Right lobe of liver (tissue), 6 donors: ENCODE measurements around the gene ADCY5. TPM values are rescaled to one million over a fixed set of nuclear protein-coding genes. Genes with fewer than 3 reads are reported as not detected.

ENCODE experiments used
- ATAC-seq, 4 donors: fragments of 200-7000 bp; cut with Tn5 transposase; one replicate each; pipeline ENCODE4 v1.9.1; 2020; ENCODE audit warnings: mild to moderate bottlenecking in 4 of 4, moderate library complexity in 4 of 4
- DNase-seq, 3 donors: peaks; one replicate each; pipeline ENCODE4 v3.0.0-alpha.2; 2020
- H3K27ac ChIP-seq, 3 donors: fragments of 200-600 bp; one replicate each; pipeline ENCODE4 v1.8.0; 2022
- H3K27me3 ChIP-seq, 2 donors: fragments of 200-600 bp; one replicate each; pipeline ENCODE4 v1.8.0; 2022
- H3K36me3 ChIP-seq, 4 donors: fragments of 200-600 bp; sonication (generic) in 1 of 4; one replicate each; pipeline versions ENCODE4 v1.5.1 to v1.8.0; 2017 to 2022; ENCODE audit warnings: control low read depth in 1 of 4
- H3K4me1 ChIP-seq, 4 donors: fragments of 200-600 bp; sonication (generic) in 1 of 4; one replicate each; pipeline versions ENCODE4 v1.5.1 to v1.8.0; 2017 to 2022; ENCODE audit warnings: control low read depth in 1 of 4
- H3K4me3 ChIP-seq, 3 donors: fragments of 200-600 bp; one replicate each; pipeline ENCODE4 v1.8.0; 2022
- H3K9me3 ChIP-seq, 4 donors: fragments of 200-600 bp; sonication (generic) in 1 of 4; one replicate each; pipeline versions ENCODE4 v1.5.1 to v1.8.0; 2017 to 2022; ENCODE audit warnings: control low read depth in 1 of 4
- CTCF ChIP-seq, 4 donors: fragments of 200-600 bp in 3 of 4; fragments of 450-650 bp in 1 of 4; IDR thresholded peaks; one replicate each; pipeline versions ENCODE4 v1.5.1 to v1.8.0; 2016 to 2022; ENCODE audit warnings: antibody characterized with exemption in 4 of 4, mild to moderate bottlenecking in 2 of 4
- POLR2A ChIP-seq: fragments of 450-650 bp; IDR thresholded peaks from one replicate; pipeline ENCODE4 v1.6.1; 2017; ENCODE audit warnings: antibody characterized with exemption, mild to moderate bottlenecking
- WGBS: methylation state at CpG from one replicate; pipeline ENCODE4 v1.1.6; 2018; ENCODE audit warnings: low coverage, low lambda C conversion rate; ENCODE audit not compliant: insufficient coverage; ENCODE audit errors: missing lambda C conversion rate; 5-methylcytosine and 5-hydroxymethylcytosine counted together
- intact Hi-C, 2 donors: fragments of 100-400 bp; cut with DNase I; formaldehyde crosslinking; loops; one replicate each; pipeline versions ENCODE4 v1.11.2 to v1.14.1; 2022
- total RNA-seq, 6 experiments: library from RNA; depleted of rRNA in 2 of 6; stranded (reverse); fragments of >200 nt in 2 of 6; fragmentation: NEBNext Ultra II Directional in 3 of 6; extraction: Animal tissue kit (Norgen Biotek cat#: 25700) in 3 of 6; gene quantifications; one replicate each; pipeline versions ENCODE4 v1.1.0 to v1.2.4, GENCODE V29; 2016 to 2023
- donor health status: DM: no; HTN: yes; CAD: no.
- donor health status: DM: no; HTN: no; CAD: no.
- donor health status: DM: no; HTN: no; CAD: no.
- donor health status: DM: no; HTN: yes; CAD: no.
- donor health status: DM: no; HTN: yes; CAD: no.

Gene ADCY5
- total RNA-seq, 6 experiments from 2014 or later = 1.9 to 3.7 (median 2.7) TPM

GRCh38 chr3:123378409-123378915 is 70.4 kb downstream of the ADCY5 start:
- no peak overlapping the region for H3K27ac ChIP-seq
- H3K36me3 ChIP-seq = no peaks in the 10 kb centered on the region
- H3K4me1 ChIP-seq = no peaks in the 10 kb centered on the region
- no peak for ATAC-seq
- TF ChIP-seq POLR2A (no peak), CTCF (IDR thresholded peaks at IDR 0.05) (no peak)
- WGBS = 69% methylated on average over 7 of the region's 8 CpGs
- DNase-seq = no peak
- intact Hi-C loops = no loop called here
- no peaks in the 10 kb centered on the region for H3K9me3 ChIP-seq
- H3K4me3 ChIP-seq = no peak overlapping the region
- H3K27me3 ChIP-seq = no peaks in the 10 kb centered on the region

- no peak for DNase-seq
- Histone ChIP-seq H3K9me3 (no peaks in the 10 kb centered on the region), H3K27ac (no peak overlapping the region), H3K4me1 (peaks cover 0 to 3% (median 0%) of the 10 kb centered on the region in 4 donors), H3K36me3 (no peaks in the 10 kb centered on the region), H3K4me3 (no peak overlapping the region), H3K27me3 (no peaks in the 10 kb centered on the region)
- TF ChIP-seq CTCF (IDR thresholded peaks at IDR 0.05) (no peak), POLR2A (no peak)
- ATAC-seq = no peak
- intact Hi-C loops = no loop called here
- WGBS = 71% methylated on average over 1 of the region's 2 CpGs
Observed at GRCh38 chr3:123377243-123377740, 71.6 kb downstream of the ADCY5 start.

- peaks cover 0 to 3% (median 0%) of the 10 kb centered on the region in 4 donors for H3K4me1 ChIP-seq
- TF ChIP-seq POLR2A (no peak), CTCF (IDR thresholded peaks at IDR 0.05) (no peak)
- DNase-seq (no peak), ATAC-seq (no peak)
- no peaks in the 10 kb centered on the region for H3K36me3 ChIP-seq
- H3K27me3 ChIP-seq = no peaks in the 10 kb centered on the region
- no peak overlapping the region for H3K27ac ChIP-seq
- 86% methylated on average over 4 of the region's 11 CpGs for WGBS
- no peak overlapping the region for H3K4me3 ChIP-seq
- no peaks in the 10 kb centered on the region for H3K9me3 ChIP-seq
- intact Hi-C loops = no loop called here
Observed at GRCh38 chr3:123376451-123377242, 72.2 kb downstream of the ADCY5 start.

- no peaks in the 10 kb centered on the region for H3K27me3 ChIP-seq
Observed at GRCh38 chr3:123375014-123375940, 73.6 kb downstream of the ADCY5 start.

More at GRCh38 chr3:123375014-123375940, 73.6 kb downstream of the ADCY5 start:
- no peak overlapping the region for H3K4me3 ChIP-seq
- TF ChIP-seq POLR2A (no peak), CTCF (IDR thresholded peaks at IDR 0.05) (no peak)
- H3K27ac ChIP-seq = no peak overlapping the region
- H3K9me3 ChIP-seq = no peaks in the 10 kb centered on the region
- no peak for DNase-seq
- no peaks in the 10 kb centered on the region for H3K36me3 ChIP-seq
- peak in 2 of 4 donors; percentile 6 to 18 for ATAC-seq
- WGBS = 56% methylated on average over 6 of the region's 13 CpGs
- peaks cover 0 to 3% (median 0%) of the 10 kb centered on the region in 4 donors for H3K4me1 ChIP-seq
- intact Hi-C loops = no loop called here
